Parathyroid adenoma (tissue), 2 donors: Measurements from ENCODE around the gene OXCT2.

ENCODE experiments used
- H2AFZ ChIP-seq: fragments of 300-600 bp; sonication (generic); one replicate; pipeline ENCODE4 v1.7.0; 2017; ENCODE audit warnings: antibody characterized with exemption, mild to moderate bottlenecking
- H3K27ac ChIP-seq: fragments of 300-600 bp; sonication (generic); one replicate; pipeline ENCODE4 v1.7.0; 2017
- H3K27me3 ChIP-seq: fragments of 300-600 bp; sonication (generic); one replicate; pipeline ENCODE4 v1.7.0; 2017; ENCODE audit warnings: low read length; ENCODE audit not compliant: control insufficient read depth, insufficient read depth
- H3K36me3 ChIP-seq: fragments of 300-600 bp; sonication (generic); one replicate; pipeline ENCODE4 v1.7.0; 2017; ENCODE audit warnings: low read length; ENCODE audit not compliant: control insufficient read depth, insufficient read depth
- H3K4me1 ChIP-seq: fragments of 300-600 bp; sonication (generic); one replicate; pipeline ENCODE4 v1.7.0; 2017; ENCODE audit warnings: control low read depth
- H3K4me2 ChIP-seq: fragments of 300-600 bp; sonication (generic); one replicate; pipeline ENCODE4 v1.7.0; 2017; ENCODE audit warnings: low read length
- H3K4me3 ChIP-seq: fragments of 300-600 bp; sonication (generic); one replicate; pipeline ENCODE4 v1.7.0; 2017; ENCODE audit warnings: low read depth, low read length
- H3K79me2 ChIP-seq: fragments of 300-600 bp; sonication (generic); one replicate; pipeline ENCODE4 v1.7.0; 2017; ENCODE audit warnings: control low read depth
- H3K9ac ChIP-seq: fragments of 300-600 bp; sonication (generic); one replicate; pipeline ENCODE4 v1.7.0; 2017; ENCODE audit warnings: mild to moderate bottlenecking
- H3K9me3 ChIP-seq: fragments of 300-600 bp; sonication (generic); one replicate; pipeline ENCODE4 v1.7.0; 2017; ENCODE audit warnings: low read length; ENCODE audit not compliant: control insufficient read depth
- CTCF ChIP-seq: fragments of 300-600 bp; sonication (generic); IDR thresholded peaks from one replicate; pipeline ENCODE4 v1.7.0; 2017; ENCODE audit warnings: antibody characterized with exemption, mild to moderate bottlenecking
- donor health status: primary hyperparathyroidism.

OXCT2 gene

GRCh38 chr1:39757501-39757900, 13.6 kb downstream of the OXCT2 start:
- H3K4me1 ChIP-seq = no peaks in the 10 kb centered on the region
- no peaks in the 10 kb centered on the region for H3K79me2 ChIP-seq
- H3K27ac ChIP-seq = no peak overlapping the region
- no peak overlapping the region for H3K9ac ChIP-seq
- H2AFZ ChIP-seq = no peak overlapping the region
- H3K4me2 ChIP-seq = no peak overlapping the region
- H3K36me3 ChIP-seq = no peaks in the 10 kb centered on the region
- no peak for TF ChIP-seq CTCF
- H3K4me3 ChIP-seq = no peak overlapping the region
- no peaks in the 10 kb centered on the region for H3K27me3 ChIP-seq
- no peaks in the 10 kb centered on the region for H3K9me3 ChIP-seq

- Histone ChIP-seq H3K79me2 (no peaks in the 10 kb centered on the region), H3K27me3 (no peaks in the 10 kb centered on the region), H3K36me3 (no peaks in the 10 kb centered on the region), H3K9me3 (no peaks in the 10 kb centered on the region), H3K4me1 (no peaks in the 10 kb centered on the region), H2AFZ (no peak overlapping the region), H3K4me3 (no peak overlapping the region), H3K4me2 (no peak overlapping the region), H3K9ac (no peak overlapping the region), H3K27ac (no peak overlapping the region)
- no peak for TF ChIP-seq CTCF
Observed at GRCh38 chr1:39755965-39756659, 15.0 kb downstream of the OXCT2 start.

- H3K9ac ChIP-seq = no peak overlapping the region
- H2AFZ ChIP-seq = no peak overlapping the region
- H3K79me2 ChIP-seq = no peaks in the 10 kb centered on the region
- no peak overlapping the region for H3K4me3 ChIP-seq
- H3K9me3 ChIP-seq = no peaks in the 10 kb centered on the region
- H3K27ac ChIP-seq = no peak overlapping the region
- no peaks in the 10 kb centered on the region for H3K4me1 ChIP-seq
- H3K27me3 ChIP-seq = no peaks in the 10 kb centered on the region
- no peak overlapping the region for H3K4me2 ChIP-seq
- TF ChIP-seq CTCF = no peak
- no peaks in the 10 kb centered on the region for H3K36me3 ChIP-seq
Observed at GRCh38 chr1:39754906-39755504, 16.1 kb downstream of the OXCT2 start.

- Histone ChIP-seq H3K9me3 (no peaks in the 10 kb centered on the region), H3K79me2 (no peaks in the 10 kb centered on the region), H3K4me3 (no peak overlapping the region), H3K27ac (no peak overlapping the region), H3K36me3 (no peaks in the 10 kb centered on the region), H3K4me1 (no peaks in the 10 kb centered on the region), H2AFZ (no peak overlapping the region), H3K9ac (no peak overlapping the region), H3K4me2 (no peak overlapping the region), H3K27me3 (no peaks in the 10 kb centered on the region)
- no peak for TF ChIP-seq CTCF
Observed at GRCh38 chr1:39754026-39754570, 17.1 kb downstream of the OXCT2 start.
